GM12878 (cell line): ENCODE data around the gene CSMD2. TPM values are rescaled to one million over a fixed set of nuclear protein-coding genes. Genes with fewer than 3 reads are reported as not detected.

Source experiments
- ATAC-seq: fragments of 200-7000 bp; cut with Tn5 transposase; 3 replicates; pipeline ENCODE4 v1.9.1; 2020; ENCODE audit warnings: mild to moderate bottlenecking, moderate library complexity
- BruUV-seq: library from RNA; stranded (reverse); fragments of 400-500 nt; replicated peaks from 2 replicates; lab custom pipeline; 2021; lab: Mats Ljungman, UMichigan
- CTCF ChIA-PET: fragments of 300-600 bp; sonication (Branson Sonifier 250); formaldehyde crosslinking; extraction: SDS; loops from one replicate; lab custom pipeline; 2021; ENCODE audit warnings: inconsistent platforms; lab: Yijun Ruan, JAX
- POLR2A ChIA-PET: fragments of 350-600 bp; formaldehyde crosslinking; extraction: SDS; loops from one replicate; lab custom pipeline; 2021; ENCODE audit warnings: inconsistent platforms; lab: Charles Lee
- RAD21 ChIA-PET: fragments of 300-600 bp; sonication (Branson Sonifier 250); formaldehyde crosslinking; loops from one replicate; lab custom pipeline; 2023; ENCODE audit warnings: antibody characterized with exemption; ENCODE audit not compliant: unreplicated experiment; lab: Charles Lee
- SMC1A ChIA-PET: fragments of 300-600 bp; sonication (Branson Sonifier 250); formaldehyde crosslinking; loops from one replicate; lab custom pipeline; 2023; ENCODE audit not compliant: unreplicated experiment, uncharacterized antibody; lab: Charles Lee
- DNase-seq: peaks from one replicate; pipeline ENCODE4 v3.0.0-alpha.2; 2011; ENCODE audit warnings: low read depth, low spot score
- FAIRE-seq: peaks from 3 replicates; lab custom pipeline; 2011; peaks lifted over from hg19 to GRCh38; lab: Jason Lieb, UNC
- H2AFZ ChIP-seq: 2 replicates; pipeline ENCODE4 v1.6.0; 2011; ENCODE audit warnings: low read depth, low read length, control low read depth; ENCODE audit not compliant: control insufficient read depth
- H3K27ac ChIP-seq: 2 replicates; pipeline ENCODE4 v1.5.1; 2011; ENCODE audit warnings: control low read depth; ENCODE audit not compliant: control insufficient read depth, insufficient read depth
- H3K27me3 ChIP-seq, 2 experiments: replicated peaks in 1 of 2; 2 replicates each; pipeline versions ENCODE4 v1.6.0 to v1.6.1; 2011; ENCODE audit warnings: low read length in 1 of 2; ENCODE audit not compliant: control insufficient read depth in 2 of 2, insufficient read depth in 2 of 2
- H3K36me3 ChIP-seq, 2 experiments: 2 replicates each; pipeline ENCODE4 v1.5.1; 2011; ENCODE audit warnings: low read length in 1 of 2; ENCODE audit not compliant: control insufficient read depth in 2 of 2, insufficient read depth in 2 of 2
- H3K4me1 ChIP-seq: 2 replicates; pipeline ENCODE4 v1.6.1; 2011; ENCODE audit warnings: mild to moderate bottlenecking, low read length, moderate library complexity, mixed read lengths; ENCODE audit not compliant: control insufficient read depth, insufficient read depth
- H3K4me2 ChIP-seq: 2 replicates; pipeline ENCODE4 v1.6.0; 2011; ENCODE audit warnings: control low read depth; ENCODE audit not compliant: control insufficient read depth, insufficient read depth
- H3K4me3 ChIP-seq: fragments of 200-600 bp; sonication (generic); 2 replicates; pipeline ENCODE4 v1.5.1; 2016
- H3K79me2 ChIP-seq: 2 replicates; pipeline ENCODE4 v1.6.0; 2011; ENCODE audit warnings: low read length; ENCODE audit not compliant: control insufficient read depth, insufficient read depth
- H3K9ac ChIP-seq: 2 replicates; pipeline ENCODE4 v1.8.0; 2011; ENCODE audit warnings: low read length, control low read depth, mixed read lengths; ENCODE audit not compliant: control insufficient read depth, insufficient read depth
- H3K9me3 ChIP-seq: replicated peaks from 3 replicates; pipeline ENCODE4 v1.5.1; 2011; ENCODE audit warnings: mild to moderate bottlenecking, low read length; ENCODE audit not compliant: control insufficient read depth, insufficient read depth
- H4K20me1 ChIP-seq: 2 replicates; pipeline ENCODE4 v1.6.0; 2011; ENCODE audit not compliant: control insufficient read depth, insufficient read depth
- ASH2L ChIP-seq: fragments of 300-600, 200-600 bp; sonication (generic); IDR thresholded peaks from 2 replicates; pipeline ENCODE4 v1.6.1; 2017; ENCODE audit warnings: low read depth, mild to moderate bottlenecking, borderline replicate concordance
- EED ChIP-seq: sonication (generic); IDR thresholded peaks from 2 replicates; pipeline ENCODE4 v1.6.1; 2016; ENCODE audit warnings: antibody characterized with exemption, low read depth
- IRF5 ChIP-seq: fragments of 450-650 bp; IDR thresholded peaks from 2 replicates; pipeline ENCODE4 v1.6.1; 2017; ENCODE audit warnings: borderline replicate concordance
- NFIC ChIP-seq: IDR thresholded peaks from 2 replicates; pipeline ENCODE4 v1.6.1; 2012; ENCODE audit warnings: low read depth, mild to moderate bottlenecking, inconsistent platforms, low read length, moderate library complexity
- NR2F1 ChIP-seq: fragments of 450-650 bp; conservative IDR thresholded peaks from 2 replicates; pipeline ENCODE4 v1.6.1; 2017; ENCODE audit warnings: mild to moderate bottlenecking
- PML ChIP-seq: IDR thresholded peaks from 2 replicates; pipeline ENCODE4 v1.6.1; 2012; ENCODE audit warnings: low read length, inconsistent platforms
- POLR2AphosphoS2 ChIP-seq: IDR thresholded peaks from 2 replicates; pipeline ENCODE4 v1.6.1; 2011; ENCODE audit warnings: low read depth, mild to moderate bottlenecking, low read length, improper control_type of control experiment, moderate library complexity
- ZNF24 ChIP-seq: fragments of 450-650 bp; IDR thresholded peaks from 2 replicates; pipeline ENCODE4 v1.6.1; 2017; ENCODE audit warnings: antibody characterized with exemption, mild to moderate bottlenecking
- ZNF274 ChIP-seq: IDR thresholded peaks from one replicate; pipeline ENCODE4 v1.8.0; 2011; ENCODE audit not compliant: insufficient read length, insufficient read depth
- WGBS: methylation state at CpG from one replicate; pipeline ENCODE4 v1.1.6; 2016; ENCODE audit warnings: low lambda C conversion rate; ENCODE audit not compliant: insufficient replicate concordance, insufficient coverage; ENCODE audit errors: missing lambda C conversion rate; 5-methylcytosine and 5-hydroxymethylcytosine counted together
- in situ Hi-C: fragments of 300-500 bp; cut with MboI; formaldehyde crosslinking; loops from 9 replicates; pipeline ENCODE4 v1.14.3; 2018; ENCODE audit warnings: mixed read lengths
- intact Hi-C: fragments of 100-400 bp; cut with micrococcal nuclease; formaldehyde crosslinking; loops from one replicate; pipeline ENCODE4 v1.14.2; 2022; ENCODE audit not compliant: unreplicated experiment
- polyA plus RNA-seq, 11 experiments: library from polyadenylated mRNA; depleted of rRNA in 4 of 11; unstranded in 6 of 11; stranded (reverse) in 5 of 11; fragments of >200 nt; fragmentation: Nextera tagmentation in 4 of 11; fragmentation: Illumina TruSeq in 1 of 11; extraction: Ambion mirVana in 4 of 11; extraction: Trizol in 1 of 11; gene quantifications; 1 replicate in 1 of 11; 2 replicates in 10 of 11; pipeline versions ENCODE4 v1.2.1 to v1.2.3, GENCODE V29; 2011 to 2016; ENCODE audit warnings: inconsistent platforms in 2 of 11, missing spikeins in 2 of 11, low read depth in 1 of 11
- total RNA-seq, 4 experiments: library from RNA; depleted of rRNA in 3 of 4; stranded (reverse); fragments of >200 nt in 3 of 4; fragmentation: Illumina TruSeq in 1 of 4; extraction: Trizol in 1 of 4; gene quantifications; 2 replicates each; pipeline versions ENCODE4 v1.2.1 to v1.2.3, GENCODE V29; 2013 to 2021
- TF ChIP-seq, protein P1 (sequence below): fragments of 450-650 bp; IDR thresholded peaks from 2 replicates; pipeline ENCODE4 v1.6.1; 2017; ENCODE audit warnings: mild to moderate bottlenecking, moderate library complexity

Gene CSMD2
- total and polyA plus RNA-seq, 10 of the 15 experiments (the other 5 are each of a cell fraction or from before 2014, with no cell fraction given) = under 0.01 TPM; not detected in 9

- ATAC-seq = no peak
- Histone ChIP-seq H3K4me2 (no peak overlapping the region), H3K9me3 (no peaks in the 10 kb centered on the region), H4K20me1 (no peaks in the 10 kb centered on the region), H3K36me3 (no peaks in the 10 kb centered on the region), H3K4me3 (no peak overlapping the region), H3K79me2 (no peaks in the 10 kb centered on the region), H3K4me1 (no peaks in the 10 kb centered on the region), H3K9ac (no peak overlapping the region)
- POLR2A ChIA-PET = no interaction called here
- in situ Hi-C loops = no loop called here
- WGBS = 8% methylated on average over 7 of the region's 7 CpGs
- TF ChIP-seq, protein P1, sequence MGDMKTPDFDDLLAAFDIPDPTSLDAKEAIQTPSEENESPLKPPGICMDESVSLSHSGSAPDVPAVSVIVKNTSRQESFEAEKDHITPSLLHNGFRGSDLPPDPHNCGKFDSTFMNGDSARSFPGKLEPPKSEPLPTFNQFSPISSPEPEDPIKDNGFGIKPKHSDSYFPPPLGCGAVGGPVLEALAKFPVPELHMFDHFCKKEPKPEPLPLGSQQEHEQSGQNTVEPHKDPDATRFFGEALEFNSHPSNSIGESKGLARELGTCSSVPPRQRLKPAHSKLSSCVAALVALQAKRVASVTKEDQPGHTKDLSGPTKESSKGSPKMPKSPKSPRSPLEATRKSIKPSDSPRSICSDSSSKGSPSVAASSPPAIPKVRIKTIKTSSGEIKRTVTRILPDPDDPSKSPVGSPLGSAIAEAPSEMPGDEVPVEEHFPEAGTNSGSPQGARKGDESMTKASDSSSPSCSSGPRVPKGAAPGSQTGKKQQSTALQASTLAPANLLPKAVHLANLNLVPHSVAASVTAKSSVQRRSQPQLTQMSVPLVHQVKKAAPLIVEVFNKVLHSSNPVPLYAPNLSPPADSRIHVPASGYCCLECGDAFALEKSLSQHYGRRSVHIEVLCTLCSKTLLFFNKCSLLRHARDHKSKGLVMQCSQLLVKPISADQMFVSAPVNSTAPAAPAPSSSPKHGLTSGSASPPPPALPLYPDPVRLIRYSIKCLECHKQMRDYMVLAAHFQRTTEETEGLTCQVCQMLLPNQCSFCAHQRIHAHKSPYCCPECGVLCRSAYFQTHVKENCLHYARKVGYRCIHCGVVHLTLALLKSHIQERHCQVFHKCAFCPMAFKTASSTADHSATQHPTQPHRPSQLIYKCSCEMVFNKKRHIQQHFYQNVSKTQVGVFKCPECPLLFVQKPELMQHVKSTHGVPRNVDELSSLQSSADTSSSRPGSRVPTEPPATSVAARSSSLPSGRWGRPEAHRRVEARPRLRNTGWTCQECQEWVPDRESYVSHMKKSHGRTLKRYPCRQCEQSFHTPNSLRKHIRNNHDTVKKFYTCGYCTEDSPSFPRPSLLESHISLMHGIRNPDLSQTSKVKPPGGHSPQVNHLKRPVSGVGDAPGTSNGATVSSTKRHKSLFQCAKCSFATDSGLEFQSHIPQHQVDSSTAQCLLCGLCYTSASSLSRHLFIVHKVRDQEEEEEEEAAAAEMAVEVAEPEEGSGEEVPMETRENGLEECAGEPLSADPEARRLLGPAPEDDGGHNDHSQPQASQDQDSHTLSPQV = no peak
- TF ChIP-seq IRF5 (no peak), ZNF24 (no peak), NFIC (no peak), EED (no peak), NR2F1 (no peak), PML (no peak), POLR2AphosphoS2 (no peak), ZNF274 (no peak), ASH2L (no peak)
- TF ChIP-seq, all 136 proteins: peak for 0
- CTCF ChIA-PET = interaction anchor here (0.5 kb wide), 1 partner anchor 584 kb away, joined by 3 read pairs; no protein-coding TSS in a partner anchor
- RAD21 ChIA-PET = no interaction called here
- SMC1A ChIA-PET = no interaction called here
- DNase-seq = no peak
- intact Hi-C loops = loop anchor here (10.0 kb wide), 1 partner anchor 385 kb away; no protein-coding TSS in a partner anchor
- no peak overlapping the region for H2AFZ ChIP-seq
- BruUV-seq = no TSS peak
- no peaks in the 10 kb centered on the region; a peak in 1 of 4 replicates for H3K27me3 ChIP-seq
- FAIRE-seq = no peak
- no peak overlapping the region for H3K27ac ChIP-seq
Measured at GRCh38 chr1:34019741-34020552, 145.1 kb downstream of the CSMD2 start.
